ENCODE results near the gene GPR152.

GPR152 gene

GRCh38 chr11:67436459-67437081 is 16.0 kb downstream of the GPR152 start:
- DNase-seq (ENCODE audit: extremely low read depth, insufficient read length) = peak; percentile 86
- no peak for TF ChIP-seq CTCF (IDR thresholded peaks at IDR 0.05; ENCODE audit: insufficient read depth, low read length, poor library complexity, severe bottlenecking)
- H3K36me3 ChIP-seq (ENCODE audit: control insufficient read depth, insufficient read depth, low read length) = peaks cover 29% of the 10 kb centered on the region
- H3K27me3 ChIP-seq (replicated peaks; ENCODE audit: control insufficient read depth, insufficient read depth, low read length) = no peaks in the 10 kb centered on the region
- peak overlapping the region; percentile 76 for H3K4me3 ChIP-seq (replicated peaks; ENCODE audit: low read depth, low read length)

- H3K36me3 ChIP-seq (ENCODE audit: control insufficient read depth, insufficient read depth, low read length) = peaks cover 33% of the 10 kb centered on the region
- no peak for TF ChIP-seq CTCF (IDR thresholded peaks at IDR 0.05; ENCODE audit: insufficient read depth, low read length, poor library complexity, severe bottlenecking)
- peak overlapping the region; percentile 76 for H3K4me3 ChIP-seq (replicated peaks; ENCODE audit: low read depth, low read length)
- H3K27me3 ChIP-seq (replicated peaks; ENCODE audit: control insufficient read depth, insufficient read depth, low read length) = no peaks in the 10 kb centered on the region
- DNase-seq (ENCODE audit: extremely low read depth, insufficient read length) = no peak
Observed at GRCh38 chr11:67435727-67436458, 16.6 kb downstream of the GPR152 start.

GRCh38 chr11:67435031-67435726 is 17.4 kb downstream of the GPR152 start:
- H3K27me3 ChIP-seq (replicated peaks; ENCODE audit: control insufficient read depth, insufficient read depth, low read length) = no peaks in the 10 kb centered on the region
- DNase-seq (ENCODE audit: extremely low read depth, insufficient read length) = no peak
- H3K4me3 ChIP-seq (replicated peaks; ENCODE audit: low read depth, low read length) = peak overlapping the region; percentile 76
- peaks cover 34% of the 10 kb centered on the region for H3K36me3 ChIP-seq (ENCODE audit: control insufficient read depth, insufficient read depth, low read length)
- no peak for TF ChIP-seq CTCF (IDR thresholded peaks at IDR 0.05; ENCODE audit: insufficient read depth, low read length, poor library complexity, severe bottlenecking)

- peak; percentile 50 for DNase-seq (ENCODE audit: extremely low read depth, insufficient read length)
- peak overlapping the region; percentile 4 for H3K4me3 ChIP-seq (replicated peaks; ENCODE audit: low read depth, low read length)
- H3K36me3 ChIP-seq (ENCODE audit: control insufficient read depth, insufficient read depth, low read length) = peaks cover 32% of the 10 kb centered on the region
- H3K27me3 ChIP-seq (replicated peaks; ENCODE audit: control insufficient read depth, insufficient read depth, low read length) = no peaks in the 10 kb centered on the region
- no peak for TF ChIP-seq CTCF (IDR thresholded peaks at IDR 0.05; ENCODE audit: insufficient read depth, low read length, poor library complexity, severe bottlenecking)
Observed at GRCh38 chr11:67434395-67434881, 18.1 kb downstream of the GPR152 start.

GRCh38 chr11:67433536-67434394 is 18.8 kb downstream of the GPR152 start:
- Histone ChIP-seq H3K4me3 (replicated peaks; ENCODE audit: low read depth, low read length) (no peak overlapping the region; the same call in none of the 2 replicates), H3K27me3 (replicated peaks; ENCODE audit: control insufficient read depth, insufficient read depth, low read length) (no peaks in the 10 kb centered on the region), H3K36me3 (ENCODE audit: control insufficient read depth, insufficient read depth, low read length) (peaks cover 32% of the 10 kb centered on the region)
- no peak for TF ChIP-seq CTCF (IDR thresholded peaks at IDR 0.05; ENCODE audit: insufficient read depth, low read length, poor library complexity, severe bottlenecking)
- DNase-seq (ENCODE audit: extremely low read depth, insufficient read length) = peak; percentile 51
